Measurements from ENCODE around the gene RRP12. TPM values are rescaled to one million over a fixed set of nuclear protein-coding genes. Genes with fewer than 3 reads are reported as not detected.
A peak's percentile ranks its signal among the peaks of the same experiment; 100 is the strongest.
"Not testable (repeated sequence)": the region's sequence is repeated elsewhere in the genome, so short reads cannot be mapped to it uniquely, and the experiment has no call there.

RRP12 gene
- 14.4 and 17.9 TPM in 2 replicates for total RNA-seq (2014; rRNA removed; shearing (Covaris generic))

DNA sequence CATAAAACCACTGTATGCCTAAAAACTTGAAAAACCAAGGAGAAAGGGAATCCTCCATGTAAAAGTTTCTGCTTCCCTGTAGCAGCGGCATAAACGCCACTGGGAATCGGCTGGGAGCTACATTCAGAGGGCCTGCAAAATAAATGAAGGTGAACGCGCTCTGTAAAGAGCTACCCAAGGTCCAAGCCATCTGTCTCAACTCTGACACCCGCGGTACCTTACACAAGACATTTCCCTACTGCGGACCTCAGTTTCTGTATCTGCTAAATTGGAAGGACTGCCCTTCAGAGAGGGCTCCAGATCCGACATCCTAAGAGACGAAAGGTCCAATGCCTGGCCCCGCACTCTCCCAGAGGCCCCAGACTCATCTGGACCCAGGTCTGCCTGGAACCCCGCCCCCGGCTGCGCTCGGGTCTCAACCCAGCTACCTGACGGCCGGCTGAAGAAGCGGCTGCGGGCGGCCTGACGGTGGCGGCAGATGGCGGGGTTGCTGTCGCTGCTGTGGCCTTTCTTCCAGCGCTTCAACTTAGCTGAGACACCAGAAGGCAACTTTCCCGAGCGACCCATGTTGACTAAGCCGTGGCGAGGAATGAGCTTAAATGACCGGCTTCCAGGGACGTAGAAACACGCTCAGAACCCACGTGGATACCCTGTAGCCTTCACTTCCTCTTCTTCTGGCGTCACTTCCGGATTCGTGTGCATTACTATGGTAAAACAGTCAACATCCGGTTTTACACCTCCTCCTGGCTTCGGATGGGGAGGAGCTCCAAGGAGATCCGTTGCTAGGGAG is at the start of gene RRP12:
TSS of gene RRP12 (minus strand) at position 676 of the 790 bp plus-strand sequence. CDS start at position 567, 109 bp downstream.
- DNase-seq (ENCODE audit: low spot score), result peak; percentile 98

DNA sequence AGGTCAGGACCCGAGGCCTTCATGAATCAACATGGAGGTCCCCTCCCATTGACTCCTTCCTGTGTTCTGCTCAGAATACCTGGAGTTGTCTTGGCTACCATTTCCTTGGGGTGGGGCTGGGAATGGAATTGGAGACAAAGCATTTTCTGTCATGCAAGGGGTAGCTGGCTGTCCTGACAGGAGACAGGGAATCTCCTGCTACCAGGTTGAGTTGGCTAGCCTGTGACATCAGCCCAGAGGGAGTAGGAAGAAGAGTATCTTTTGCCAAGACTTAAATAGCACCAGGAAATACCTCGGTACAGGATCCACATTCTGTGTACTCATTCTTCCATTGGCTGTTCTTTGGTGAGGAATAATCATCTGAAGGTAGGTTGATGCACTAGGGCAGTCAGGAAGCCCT is 49.7 kb upstream of the RRP12 start:
- DNase-seq (ENCODE audit: low spot score), result no peak

GRCh38 chr10:97445722-97446639 is 44.8 kb upstream of the RRP12 start, which contains the start of the genes EXOSC1 and ZDHHC16:
Gene EXOSC1, minus strand, starts transcription at chr10:97446006. Its CDS starts 21 bp downstream, at chr10:97445985.
Gene ZDHHC16, plus strand, starts transcription at chr10:97446175. Its CDS starts 5,501 bp downstream, at chr10:97451676.
- peak; percentile 94 for DNase-seq (ENCODE audit: low spot score)

DNA sequence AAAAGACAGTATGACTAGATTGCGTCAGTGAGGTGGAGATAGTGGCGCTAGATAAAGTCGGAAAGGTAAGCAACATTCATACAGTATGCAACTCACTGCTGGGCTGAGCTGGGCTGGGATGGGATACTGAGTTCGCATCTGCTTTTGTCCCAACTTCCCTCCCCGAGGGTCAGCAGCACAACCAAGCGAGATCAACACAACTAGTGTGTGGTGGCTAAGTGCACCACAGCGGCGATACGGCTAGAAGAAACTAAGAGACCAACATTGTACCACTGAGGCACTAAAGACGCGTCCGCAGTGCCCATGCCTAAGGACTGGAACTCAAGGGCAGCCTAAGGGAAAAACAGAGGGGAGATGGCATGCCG is 44.2 kb upstream of the RRP12 start:
- DNase-seq (ENCODE audit: low spot score), result no peak

- DNase-seq (ENCODE audit: low spot score), result no peak
Measured at GRCh38 chr10:97444212-97444611, 43.1 kb upstream of the RRP12 start.

DNA sequence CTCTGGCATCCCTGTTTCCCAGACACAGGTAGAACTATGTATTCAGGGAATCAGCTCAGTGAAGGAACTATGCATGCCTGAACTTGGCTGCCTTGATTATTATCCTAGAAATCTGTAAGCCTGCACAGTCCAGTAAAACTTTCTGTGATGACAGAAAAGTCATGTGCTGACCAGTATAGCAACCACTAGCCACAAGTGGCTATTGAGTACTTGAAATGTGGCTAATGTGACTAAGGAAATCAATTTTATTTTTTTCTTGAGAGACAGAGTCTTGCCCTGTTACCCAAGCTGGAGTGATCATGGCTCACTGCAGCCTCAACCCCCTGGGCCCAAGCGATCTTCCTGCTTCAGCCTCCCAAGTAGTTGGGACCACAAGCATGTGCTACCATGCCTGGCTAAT is 41.1 kb upstream of the RRP12 start:
- no peak for DNase-seq (ENCODE audit: low spot score)

- DNase-seq (ENCODE audit: low spot score), result no peak
Measured at GRCh38 chr10:97435211-97435610, 34.1 kb upstream of the RRP12 start.

DNA sequence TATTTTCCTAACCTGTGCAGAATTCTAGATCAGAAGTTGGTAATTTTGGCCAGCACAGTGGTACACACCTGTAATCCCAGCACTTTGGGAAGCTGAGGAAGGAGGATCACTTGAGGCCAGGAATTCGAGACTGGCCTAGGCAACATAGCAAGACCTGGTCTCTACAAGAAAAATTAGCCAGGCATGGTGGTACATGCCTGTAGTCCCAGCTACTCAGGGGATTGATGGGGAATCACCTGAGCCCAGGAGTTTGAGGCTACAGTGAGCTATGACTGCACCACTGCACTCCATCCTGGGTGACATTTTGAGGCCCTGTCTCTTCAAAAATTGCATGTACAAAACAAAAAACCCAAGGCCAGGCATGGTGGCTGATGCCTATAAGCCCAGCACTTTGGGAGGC is 33.4 kb upstream of the RRP12 start:
- no peak for DNase-seq (ENCODE audit: low spot score)

DNA sequence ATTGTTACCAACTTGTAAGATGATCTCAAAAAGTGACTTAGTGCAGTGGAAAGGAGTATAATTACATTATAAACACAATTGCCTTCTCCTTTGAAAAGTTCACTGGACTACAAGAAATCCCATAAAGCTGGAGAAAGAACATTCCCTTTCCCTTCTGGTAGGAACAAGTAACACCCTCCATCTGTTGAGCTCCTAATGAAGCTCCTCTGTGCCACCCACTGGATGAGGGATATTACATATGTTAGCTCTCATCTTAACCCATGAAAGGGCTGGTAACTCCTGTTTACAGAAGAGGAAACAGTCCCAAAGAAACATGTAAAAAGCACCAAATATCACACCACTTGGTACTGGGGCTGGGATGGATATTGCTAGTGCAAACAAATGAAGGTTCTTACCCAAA is 32.9 kb upstream of the RRP12 start:
- no peak for DNase-seq (ENCODE audit: low spot score)

GRCh38 chr10:97428572-97428981 is 27.4 kb upstream of the RRP12 start:
- no peak for DNase-seq (ENCODE audit: low spot score)

- no peak for DNase-seq (ENCODE audit: low spot score)
Measured at GRCh38 chr10:97427571-97428179, 26.5 kb upstream of the RRP12 start.

GRCh38 chr10:97426776-97427570 is 25.8 kb upstream of the RRP12 start:
- DNase-seq (ENCODE audit: low spot score), result no peak

DNA sequence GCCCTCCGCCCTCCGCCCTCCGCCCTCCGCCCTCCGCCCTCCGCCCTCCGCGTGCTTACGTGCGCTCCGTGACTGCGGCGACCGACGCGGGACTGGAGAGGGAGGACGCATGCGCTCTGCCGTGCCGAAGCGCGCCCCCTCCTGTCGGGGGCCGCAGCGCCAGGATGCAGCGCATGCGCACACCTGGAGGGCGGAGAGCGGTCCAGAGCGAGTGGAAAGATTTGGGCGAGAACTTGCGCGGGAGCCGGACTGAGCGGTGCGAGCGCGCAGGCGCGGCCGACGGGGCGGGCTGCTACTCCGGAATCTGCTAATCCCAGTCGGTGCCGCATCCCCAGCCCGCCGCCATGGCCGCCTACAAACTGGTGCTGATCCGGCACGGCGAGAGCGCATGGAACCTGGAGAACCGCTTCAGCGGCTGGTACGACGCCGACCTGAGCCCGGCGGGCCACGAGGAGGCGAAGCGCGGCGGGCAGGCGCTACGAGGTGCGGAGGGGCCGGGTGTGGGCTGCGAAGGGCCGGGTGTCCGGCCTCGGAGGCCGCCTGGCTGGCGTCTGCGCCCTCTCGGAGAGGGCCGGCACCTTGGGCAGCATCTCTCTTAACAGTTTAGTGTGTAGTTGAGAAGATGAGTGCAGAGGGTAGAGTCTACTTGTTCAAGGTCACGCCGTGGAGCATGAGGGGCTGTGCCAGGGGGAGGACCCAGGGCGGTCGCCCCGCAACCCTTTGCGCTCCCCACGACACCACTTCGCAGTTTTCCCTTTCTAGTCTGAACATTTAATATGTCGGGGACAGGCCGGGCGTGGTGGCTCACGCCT is 25.0 kb upstream of the RRP12 start, which contains the start of gene PGAM1:
TSS of gene PGAM1 (plus strand) at position 228 of the 812 bp plus-strand sequence. CDS start at position 345, 117 bp downstream.
- peak; percentile 94 for DNase-seq (ENCODE audit: low spot score)

DNA sequence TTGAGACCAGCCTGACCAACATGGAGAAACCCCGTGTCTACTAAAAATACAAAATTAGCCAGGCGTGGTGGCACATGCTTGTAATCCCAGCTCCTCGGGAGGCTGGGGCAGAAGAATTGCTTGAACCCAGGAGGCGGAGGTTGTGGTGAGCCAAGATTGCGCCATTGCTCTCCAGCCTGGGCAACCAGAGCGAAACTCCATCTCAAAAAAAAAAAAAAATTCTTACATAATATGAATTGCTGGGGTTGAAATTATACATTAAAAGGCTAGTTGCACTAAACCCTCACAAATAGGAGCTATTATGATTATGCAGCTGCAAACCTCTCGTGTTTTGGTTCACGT is 22.6 kb upstream of the RRP12 start:
- not testable (repeated sequence) for DNase-seq (ENCODE audit: low spot score)

- no peak for DNase-seq (ENCODE audit: low spot score)
Measured at GRCh38 chr10:97416565-97416964, 15.4 kb upstream of the RRP12 start.

DNA sequence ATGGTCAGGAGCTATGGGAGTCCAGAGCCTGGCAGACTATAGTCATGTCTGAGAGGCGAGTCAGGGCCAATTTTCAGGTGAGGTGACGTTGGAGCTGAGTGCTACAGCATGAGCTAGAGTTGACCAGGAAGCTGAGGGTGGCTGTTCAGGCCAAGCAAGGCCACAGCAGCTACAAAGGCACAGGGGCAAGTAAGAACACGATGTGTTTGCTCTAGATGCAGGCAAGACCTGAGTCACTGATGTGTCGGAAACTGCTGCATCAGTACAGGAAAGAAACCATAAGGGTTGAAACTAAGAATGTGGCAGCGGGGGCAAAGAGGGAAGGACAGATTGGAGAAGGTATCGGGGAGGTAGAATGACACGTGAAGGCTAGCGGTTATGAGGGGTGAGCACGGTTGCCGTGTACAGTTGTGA is 11.8 kb upstream of the RRP12 start:
- DNase-seq (ENCODE audit: low spot score), result no peak

DNA sequence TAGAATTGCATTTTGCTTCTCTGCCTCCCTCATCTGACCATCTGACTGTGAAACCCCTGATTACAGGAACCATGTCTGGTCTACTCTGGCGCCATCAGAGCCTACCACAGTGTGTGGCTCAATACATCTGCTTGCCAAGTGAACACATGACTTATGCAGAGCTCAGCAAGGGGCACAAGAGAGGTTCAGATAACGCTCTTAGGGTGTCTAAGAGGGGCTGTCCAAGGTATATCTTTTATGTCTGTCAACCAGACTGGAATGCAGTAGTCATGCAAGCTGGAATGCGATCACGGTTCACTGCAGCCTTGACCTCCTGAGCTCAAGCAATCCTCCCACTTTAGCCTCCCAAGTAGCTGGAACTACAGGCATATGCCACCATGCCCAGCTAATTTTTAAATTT is 10.3 kb upstream of the RRP12 start:
- DNase-seq (ENCODE audit: low spot score), result no peak

DNA sequence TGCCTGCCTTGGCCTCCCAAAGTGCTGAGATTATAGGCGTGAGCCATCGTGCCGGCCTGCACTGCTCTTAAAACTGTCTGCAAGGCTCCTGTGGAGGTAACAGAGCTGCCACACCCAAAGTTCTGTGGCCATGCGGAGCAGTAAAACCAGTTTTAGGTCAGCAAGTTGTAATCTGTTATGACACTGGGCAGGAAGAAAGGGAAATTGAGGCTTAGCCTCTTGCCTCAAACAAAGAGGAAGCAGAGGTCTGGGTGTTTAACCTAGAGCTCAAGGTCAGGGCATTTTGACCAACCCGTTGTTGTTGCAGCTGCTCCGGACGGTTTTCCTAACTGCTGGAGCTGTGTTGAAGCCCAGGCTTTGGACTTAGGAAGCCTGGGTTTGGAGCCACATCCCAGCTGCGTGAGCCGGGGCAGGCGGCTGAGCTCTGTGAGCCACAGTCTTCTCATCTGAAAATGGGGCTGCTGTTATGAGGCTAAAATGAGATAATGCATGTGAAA is 7.4 kb upstream of the RRP12 start:
- DNase-seq (ENCODE audit: low spot score), result no peak

DNA sequence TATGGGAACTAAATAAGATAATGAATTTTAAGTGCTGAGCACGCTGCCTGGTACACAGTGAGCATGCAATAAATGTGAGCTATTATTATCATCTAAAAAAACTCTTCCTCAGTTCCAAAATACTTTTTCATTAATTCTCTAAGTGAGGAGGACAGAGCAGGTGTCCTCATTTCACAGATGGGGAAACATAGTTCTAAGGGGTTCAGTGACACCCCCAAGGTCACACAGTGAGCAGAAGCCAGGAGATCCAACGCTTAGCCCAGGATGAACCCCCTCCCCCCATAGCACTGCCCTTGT is 6.8 kb upstream of the RRP12 start:
- DNase-seq (ENCODE audit: low spot score), result no peak

GRCh38 chr10:97407211-97407951 is 6.2 kb upstream of the RRP12 start:
- peak; percentile 73 for DNase-seq (ENCODE audit: low spot score)
